DND-41 (cell line): ENCODE results near the gene FTO.

ENCODE experiments used
- CTCF ChIP-seq: IDR thresholded peaks from 2 replicates; pipeline ENCODE4 v1.5.1; 2012; ENCODE audit warnings: borderline replicate concordance, low read length, moderate library complexity, mild to moderate bottlenecking; ENCODE audit not compliant: poor library complexity, severe bottlenecking; ENCODE audit errors: extremely low read depth
- EZH2 ChIP-seq: IDR thresholded peaks from 3 replicates; pipeline ENCODE4 v1.6.1; 2012; ENCODE audit warnings: borderline replicate concordance, low read depth, mild to moderate bottlenecking, moderate library complexity, low read length, inconsistent platforms; ENCODE audit not compliant: severe bottlenecking

- TF ChIP-seq CTCF = no peak
- no peak for TF ChIP-seq EZH2
These were observed 220.6 kb downstream of the FTO start for GRCh38 chr16:53924331-53925106.
